ENCODE data around the gene SMC6. TPM values are rescaled to one million over a fixed set of nuclear protein-coding genes. Genes with fewer than 3 reads are reported as not detected.

The SMC6 gene
- total RNA-seq, 2 experiments from 2014 or later: 19.7 to 19.9 TPM

DNA sequence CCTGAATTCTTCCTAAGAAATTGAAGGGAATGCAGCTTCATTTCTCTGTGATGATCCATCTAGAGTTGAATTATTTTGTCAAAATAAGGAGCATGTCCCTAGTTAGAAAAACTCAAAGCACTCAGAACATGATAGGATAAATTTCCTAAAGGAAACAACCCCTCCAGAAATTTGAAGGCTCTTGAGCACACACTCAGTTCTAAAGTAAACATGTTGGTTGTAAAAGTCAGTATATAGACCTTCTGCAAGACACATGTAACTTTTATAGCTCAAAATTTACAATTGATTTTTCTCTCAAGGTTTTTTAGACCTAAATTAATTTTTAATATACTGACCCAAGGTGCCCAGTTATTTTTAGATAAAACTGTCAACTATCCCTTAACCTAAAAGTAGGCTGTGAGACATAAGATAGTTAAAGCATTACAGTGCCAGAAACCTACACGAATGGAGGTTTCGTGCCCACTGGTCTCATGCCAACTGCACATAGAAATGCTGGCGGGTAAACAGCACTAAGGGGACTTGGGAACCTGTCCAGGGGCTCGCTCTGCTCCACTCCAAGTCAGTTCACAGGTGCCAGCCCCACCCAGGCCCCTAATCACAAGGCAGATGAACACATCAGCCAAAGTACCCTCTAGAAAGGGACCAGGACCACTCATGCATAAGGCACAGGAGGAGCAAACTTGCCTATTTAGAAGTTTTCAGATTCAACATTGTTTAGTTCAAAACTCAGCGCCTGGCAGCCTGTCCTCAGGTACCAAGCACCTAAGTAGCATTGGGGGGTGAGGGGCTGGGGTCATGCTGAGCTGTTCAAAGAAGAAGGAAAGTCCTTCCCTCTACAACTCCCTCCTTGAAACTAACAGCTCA, 106.5 kb downstream of the SMC6 start:
- ATAC-seq: no peak

DNA sequence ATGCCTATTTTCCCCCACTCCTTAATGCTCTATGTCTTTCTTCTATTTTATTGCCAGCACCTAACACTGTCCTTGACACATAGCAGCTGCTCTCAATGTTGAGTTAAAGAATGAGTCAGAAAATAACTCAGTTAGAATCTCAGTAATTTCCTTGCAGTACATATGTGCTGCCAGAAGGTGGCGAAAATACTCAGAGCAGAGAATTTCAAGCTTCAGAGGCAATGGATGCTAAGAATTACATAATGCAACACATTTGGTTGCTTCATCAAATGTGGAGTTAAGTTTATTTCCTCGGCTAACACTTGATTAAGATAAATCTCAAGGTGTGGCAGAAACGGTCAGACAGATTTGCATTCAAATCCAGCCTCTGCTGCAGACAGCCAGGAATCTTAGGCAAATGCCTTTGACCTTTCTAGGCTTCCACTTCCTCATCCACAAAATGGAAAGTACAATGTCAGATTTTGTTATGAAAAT, 107.5 kb downstream of the SMC6 start:
- Mint-ChIP-seq H3K27me3 (no peaks in the 10 kb centered on the region), H3K4me1 (ENCODE audit: low read depth) (peaks cover 10% of the 10 kb centered on the region), H3K9me3 (no peaks in the 10 kb centered on the region), H3K4me3 (no peak overlapping the region), H3K36me3 (ENCODE audit: low read depth) (no peaks in the 10 kb centered on the region), H3K27ac (peak overlapping the region; percentile 9)
- ATAC-seq (peak; percentile 89), DNase-seq (peak; percentile 62)
- CTCF ChIA-PET: interaction anchor here (0.8 to 8.6 kb wide), 13 partner anchors 10 to 1704 kb away, joined by 3 to 136 read pairs (median 4); no protein-coding TSS in a partner anchor
- intact Hi-C loops (cut with micrococcal nuclease): no loop called here
- TF ChIP-seq, protein P1, sequence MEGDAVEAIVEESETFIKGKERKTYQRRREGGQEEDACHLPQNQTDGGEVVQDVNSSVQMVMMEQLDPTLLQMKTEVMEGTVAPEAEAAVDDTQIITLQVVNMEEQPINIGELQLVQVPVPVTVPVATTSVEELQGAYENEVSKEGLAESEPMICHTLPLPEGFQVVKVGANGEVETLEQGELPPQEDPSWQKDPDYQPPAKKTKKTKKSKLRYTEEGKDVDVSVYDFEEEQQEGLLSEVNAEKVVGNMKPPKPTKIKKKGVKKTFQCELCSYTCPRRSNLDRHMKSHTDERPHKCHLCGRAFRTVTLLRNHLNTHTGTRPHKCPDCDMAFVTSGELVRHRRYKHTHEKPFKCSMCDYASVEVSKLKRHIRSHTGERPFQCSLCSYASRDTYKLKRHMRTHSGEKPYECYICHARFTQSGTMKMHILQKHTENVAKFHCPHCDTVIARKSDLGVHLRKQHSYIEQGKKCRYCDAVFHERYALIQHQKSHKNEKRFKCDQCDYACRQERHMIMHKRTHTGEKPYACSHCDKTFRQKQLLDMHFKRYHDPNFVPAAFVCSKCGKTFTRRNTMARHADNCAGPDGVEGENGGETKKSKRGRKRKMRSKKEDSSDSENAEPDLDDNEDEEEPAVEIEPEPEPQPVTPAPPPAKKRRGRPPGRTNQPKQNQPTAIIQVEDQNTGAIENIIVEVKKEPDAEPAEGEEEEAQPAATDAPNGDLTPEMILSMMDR (IDR thresholded peaks at IDR 0.05): peak; percentile 76
- POLR2A ChIA-PET: interaction anchor here (1.4 kb wide), 1 partner anchor 27 kb away, joined by 4 read pairs; no protein-coding TSS in a partner anchor

More for the DNA sequence above, 106.5 kb downstream of the SMC6 start:
- TF ChIP-seq, protein P1 (IDR thresholded peaks at IDR 0.05): no peak
- ChIA-PET CTCF (interaction anchor here (0.8 to 8.6 kb wide), 9 partner anchors 9 to 1705 kb away, joined by 3 to 136 read pairs (median 4); no protein-coding TSS in a partner anchor), POLR2A (no interaction called here)
- intact Hi-C loops (cut with micrococcal nuclease): no loop called here
- H3K9me3 Mint-ChIP-seq: no peaks in the 10 kb centered on the region
- peaks cover 10% of the 10 kb centered on the region for H3K4me1 Mint-ChIP-seq (ENCODE audit: low read depth)
- H3K36me3 Mint-ChIP-seq (ENCODE audit: low read depth): no peaks in the 10 kb centered on the region
- no peaks in the 10 kb centered on the region for H3K27me3 Mint-ChIP-seq
- DNase-seq: no peak
- H3K4me3 Mint-ChIP-seq: no peak overlapping the region
- H3K27ac Mint-ChIP-seq: no peak overlapping the region

DNA sequence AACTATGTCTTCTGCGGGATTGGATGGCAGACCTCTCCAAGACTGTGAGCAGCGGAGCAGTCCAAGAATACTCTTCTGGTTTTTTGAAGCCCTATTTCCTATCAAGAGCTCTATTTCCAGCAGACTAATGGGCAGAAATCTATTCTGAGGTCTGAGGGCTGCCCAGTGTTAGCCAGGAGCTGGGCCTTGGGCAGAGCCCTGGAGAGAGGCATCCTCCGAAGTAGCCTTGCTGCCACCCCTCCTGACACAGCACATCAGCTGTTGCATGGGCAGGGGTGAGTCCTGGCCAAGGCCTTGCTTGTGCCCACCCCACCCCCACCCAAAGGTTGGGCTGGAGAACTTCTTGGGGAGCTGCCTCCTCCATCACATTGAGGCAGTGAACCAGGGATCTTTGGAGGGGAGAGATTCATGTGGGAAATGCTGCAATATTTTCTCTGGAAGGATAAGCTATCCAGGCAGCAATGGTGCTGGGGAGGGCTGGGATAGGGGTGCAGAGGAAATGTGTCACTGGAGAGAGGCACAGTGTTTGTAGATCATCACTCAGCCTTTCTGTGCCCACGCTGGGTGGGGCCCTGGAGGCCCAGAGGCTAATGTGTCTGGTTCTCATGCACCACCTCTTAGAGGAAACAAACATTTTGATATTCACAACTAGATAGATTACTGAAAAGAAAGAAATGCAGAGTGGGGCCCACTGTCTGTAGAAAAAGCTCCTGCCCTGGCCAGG, 108.5 kb downstream of the SMC6 start:
- POLR2A ChIA-PET: interaction anchor here (1.1 to 1.4 kb wide), 2 partner anchors 16 to 28 kb away, joined by 3 to 4 read pairs; no protein-coding TSS in a partner anchor
- Mint-ChIP-seq H3K27ac (no peak overlapping the region), H3K27me3 (no peaks in the 10 kb centered on the region), H3K4me1 (ENCODE audit: low read depth) (peaks cover 10% of the 10 kb centered on the region), H3K4me3 (no peak overlapping the region), H3K36me3 (ENCODE audit: low read depth) (no peaks in the 10 kb centered on the region), H3K9me3 (no peaks in the 10 kb centered on the region)
- DNase-seq: no peak
- TF ChIP-seq, protein P1 (IDR thresholded peaks at IDR 0.05): no peak
- CTCF ChIA-PET: interaction anchor here (0.8 to 8.6 kb wide), 9 partner anchors 9 to 73 kb away, joined by 3 to 136 read pairs (median 5); no protein-coding TSS in a partner anchor
- intact Hi-C loops (cut with micrococcal nuclease): no loop called here
- no peak for ATAC-seq

DNA sequence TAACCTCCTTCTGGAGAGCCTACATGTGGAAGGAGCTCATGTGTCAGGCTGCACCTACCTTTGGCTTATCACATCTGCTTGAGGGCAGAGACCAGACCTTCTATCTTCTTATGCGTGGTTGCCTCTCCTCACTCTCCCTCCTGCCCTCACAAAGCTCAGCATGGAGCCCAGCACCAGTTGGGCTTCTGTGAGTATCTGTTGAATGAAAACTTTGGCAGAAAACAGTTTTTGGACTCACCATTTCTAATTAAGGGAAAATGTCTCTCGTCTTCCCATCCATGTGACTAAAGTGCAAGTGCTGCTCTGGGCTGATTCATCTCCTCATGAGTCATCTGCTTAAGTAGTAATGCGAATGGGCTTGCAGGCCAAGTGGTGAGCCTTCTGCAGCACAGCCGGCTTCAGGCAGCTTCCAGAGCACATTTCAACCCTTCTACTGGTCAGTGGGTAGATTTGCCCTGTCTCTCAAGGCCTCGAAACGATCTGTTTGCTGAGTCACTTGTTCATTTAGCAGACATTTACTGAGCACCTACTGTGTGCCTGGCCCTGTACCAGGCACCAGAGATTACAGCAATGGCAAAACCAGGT, 110.5 kb downstream of the SMC6 start:
- peak; percentile 75 for ATAC-seq
- Mint-ChIP-seq H3K27ac (peak overlapping the region; percentile 53), H3K4me3 (no peak overlapping the region), H3K9me3 (no peaks in the 10 kb centered on the region), H3K27me3 (no peaks in the 10 kb centered on the region), H3K4me1 (ENCODE audit: low read depth) (peaks cover 10% of the 10 kb centered on the region), H3K36me3 (ENCODE audit: low read depth) (no peaks in the 10 kb centered on the region)
- peak; percentile 35 for DNase-seq
- intact Hi-C loops (cut with micrococcal nuclease): no loop called here
- TF ChIP-seq, protein P1 (IDR thresholded peaks at IDR 0.05): no peak
- ChIA-PET POLR2A (no interaction called here), CTCF (interaction anchor here (8.6 kb wide), 1 partner anchor 28 kb away, joined by 136 read pairs; no protein-coding TSS in a partner anchor)

Data from activated CD8-positive, alpha-beta T cell treated with anti-CD3 and anti-CD28 coated beads for 36 hours (primary cell).